ENCODE measurements around the gene ELK4.
"Not testable (repeated sequence)": the region's sequence is repeated elsewhere in the genome, so short reads cannot be mapped to it uniquely, and the experiment has no call there.

Gene ELK4

DNA sequence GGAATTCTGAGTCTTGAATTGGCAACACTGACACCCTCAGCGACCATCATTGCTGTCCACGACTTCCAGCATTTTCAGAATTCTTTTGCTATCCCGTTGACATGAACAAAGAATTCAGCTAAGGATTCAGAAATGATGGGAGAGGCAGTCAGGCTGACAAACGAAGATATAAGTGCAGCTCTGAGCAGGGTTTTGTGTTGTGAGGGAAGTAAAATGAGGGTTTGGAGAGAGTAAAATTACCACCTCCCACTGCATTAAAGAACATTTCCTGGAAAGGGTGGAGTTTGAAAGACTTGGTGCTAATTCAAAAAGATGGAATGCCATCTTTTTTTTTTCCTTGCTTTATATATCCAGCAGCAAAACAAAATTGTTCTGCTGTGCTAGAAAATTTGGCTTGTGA lies 4.9 kb upstream of the ELK4 start:
- Histone ChIP-seq H4K20me1 (ENCODE audit: insufficient read depth, low read length, poor library complexity, severe bottlenecking) (no peaks in the 10 kb centered on the region), H3K4me1 (ENCODE audit: insufficient read depth, low read length, poor library complexity, severe bottlenecking) (peaks cover 8% of the 10 kb centered on the region), H3F3A (ENCODE audit: low read depth) (no peaks in the 10 kb centered on the region), H3K4me3 (ENCODE audit: low read length, poor library complexity, severe bottlenecking) (no peak overlapping the region), H3K9me2 (replicated peaks; ENCODE audit: low read depth, low read length) (no peaks in the 10 kb centered on the region), H3K4me2 (ENCODE audit: low read depth, low read length, poor library complexity, severe bottlenecking) (no peak overlapping the region), H3K9me3 (ENCODE audit: insufficient read depth, low read depth, low read length) (no peaks in the 10 kb centered on the region), H2AFZ (ENCODE audit: low read length) (no peak overlapping the region), H3K36me3 (ENCODE audit: insufficient read depth, low read length) (no peaks in the 10 kb centered on the region), H3K79me2 (ENCODE audit: insufficient read depth, low read length) (0 out of 2 replicates have a peak, but pooled peaks cover 6% of the 10 kb centered on the region), H3K9ac (ENCODE audit: low read depth, low read length, poor library complexity, severe bottlenecking) (no peak overlapping the region), H3K27me3 (ENCODE audit: insufficient read depth, low read length, poor library complexity, severe bottlenecking) (no peaks in the 10 kb centered on the region)
- no peak for TF ChIP-seq EZH2phosphoT487 (IDR thresholded peaks at IDR 0.05; ENCODE audit: borderline replicate concordance)

DNA sequence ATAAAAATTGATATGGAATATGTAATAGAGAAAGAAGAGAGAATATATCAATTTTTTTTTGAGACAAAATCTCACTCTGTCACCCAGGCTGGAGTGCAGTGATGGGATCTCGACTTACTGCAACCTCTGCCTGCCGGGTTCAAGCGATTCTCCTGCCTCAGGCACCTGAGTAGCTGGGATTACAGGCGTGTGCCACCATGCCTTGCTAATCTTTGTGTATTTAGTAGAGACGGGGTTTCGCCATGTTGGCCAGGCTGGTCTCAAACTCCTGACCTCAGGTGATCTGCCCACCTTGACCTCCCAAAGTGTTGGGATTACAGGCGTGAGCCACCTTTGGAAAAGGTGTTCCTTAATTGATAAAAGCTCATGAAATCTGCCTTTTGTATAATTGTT lies 4.3 kb upstream of the ELK4 start:
- H3K36me3 ChIP-seq (ENCODE audit: insufficient read depth, low read length); H3K4me1 ChIP-seq (ENCODE audit: insufficient read depth, low read length, poor library complexity, severe bottlenecking); H2AFZ ChIP-seq (ENCODE audit: low read length); H3F3A ChIP-seq (ENCODE audit: low read depth); H3K9me3 ChIP-seq (ENCODE audit: insufficient read depth, low read depth, low read length); H3K27me3 ChIP-seq (ENCODE audit: insufficient read depth, low read length, poor library complexity, severe bottlenecking); H3K4me2 ChIP-seq (ENCODE audit: low read depth, low read length, poor library complexity, severe bottlenecking); H4K20me1 ChIP-seq (ENCODE audit: insufficient read depth, low read length, poor library complexity, severe bottlenecking); H3K79me2 ChIP-seq (ENCODE audit: insufficient read depth, low read length); H3K9me2 ChIP-seq (replicated peaks; ENCODE audit: low read depth, low read length); H3K9ac ChIP-seq (ENCODE audit: low read depth, low read length, poor library complexity, severe bottlenecking); H3K4me3 ChIP-seq (ENCODE audit: low read length, poor library complexity, severe bottlenecking): not testable (repeated sequence)

DNA sequence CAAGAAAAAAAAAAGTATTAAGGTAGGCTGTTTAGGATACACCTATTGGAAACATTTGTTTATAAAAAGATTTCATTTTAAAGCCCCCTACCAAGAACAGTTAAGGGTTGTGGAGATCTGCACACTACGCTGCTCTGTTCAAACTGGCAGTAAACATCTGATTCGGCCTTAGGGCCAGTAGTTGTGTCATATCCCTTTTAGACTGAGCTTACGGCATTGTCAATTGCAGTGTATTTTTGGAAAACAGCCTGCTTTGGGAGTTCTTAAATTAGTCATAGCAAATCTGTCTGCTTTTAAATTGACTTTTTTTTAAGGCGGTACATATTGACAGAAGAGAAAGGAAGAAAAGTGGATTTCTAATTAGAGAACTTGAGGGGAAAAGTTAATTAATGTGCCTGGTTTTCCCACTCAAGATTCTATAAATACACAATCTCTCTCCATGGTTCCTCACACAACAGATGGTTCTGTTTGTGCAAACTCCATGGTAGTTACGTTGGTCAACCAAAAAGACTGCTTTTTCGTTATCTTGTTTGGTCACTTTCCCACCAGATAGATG lies 1.7 kb upstream of the ELK4 start:
- Histone ChIP-seq H3K79me2 (ENCODE audit: insufficient read depth, low read length) (peaks cover 31% of the 10 kb centered on the region), H3K9ac (ENCODE audit: low read depth, low read length, poor library complexity, severe bottlenecking) (no peak overlapping the region), H3K4me2 (ENCODE audit: low read depth, low read length, poor library complexity, severe bottlenecking) (no peak overlapping the region), H2AFZ (ENCODE audit: low read length) (no peak overlapping the region), H3K36me3 (ENCODE audit: insufficient read depth, low read length) (no peaks in the 10 kb centered on the region), H3K9me2 (replicated peaks; ENCODE audit: low read depth, low read length) (no peaks in the 10 kb centered on the region), H3K27me3 (ENCODE audit: insufficient read depth, low read length, poor library complexity, severe bottlenecking) (no peaks in the 10 kb centered on the region), H3K4me3 (ENCODE audit: low read length, poor library complexity, severe bottlenecking) (no peak overlapping the region), H3F3A (ENCODE audit: low read depth) (peaks cover 3% of the 10 kb centered on the region; the same call in 1 of the 2 replicates), H3K9me3 (ENCODE audit: insufficient read depth, low read depth, low read length) (no peaks in the 10 kb centered on the region), H3K4me1 (ENCODE audit: insufficient read depth, low read length, poor library complexity, severe bottlenecking) (peaks cover 25% of the 10 kb centered on the region), H4K20me1 (ENCODE audit: insufficient read depth, low read length, poor library complexity, severe bottlenecking) (peaks cover 24% of the 10 kb centered on the region)
- no peak for TF ChIP-seq EZH2phosphoT487 (IDR thresholded peaks at IDR 0.05; ENCODE audit: borderline replicate concordance)
- TF ChIP-seq, protein P1, sequence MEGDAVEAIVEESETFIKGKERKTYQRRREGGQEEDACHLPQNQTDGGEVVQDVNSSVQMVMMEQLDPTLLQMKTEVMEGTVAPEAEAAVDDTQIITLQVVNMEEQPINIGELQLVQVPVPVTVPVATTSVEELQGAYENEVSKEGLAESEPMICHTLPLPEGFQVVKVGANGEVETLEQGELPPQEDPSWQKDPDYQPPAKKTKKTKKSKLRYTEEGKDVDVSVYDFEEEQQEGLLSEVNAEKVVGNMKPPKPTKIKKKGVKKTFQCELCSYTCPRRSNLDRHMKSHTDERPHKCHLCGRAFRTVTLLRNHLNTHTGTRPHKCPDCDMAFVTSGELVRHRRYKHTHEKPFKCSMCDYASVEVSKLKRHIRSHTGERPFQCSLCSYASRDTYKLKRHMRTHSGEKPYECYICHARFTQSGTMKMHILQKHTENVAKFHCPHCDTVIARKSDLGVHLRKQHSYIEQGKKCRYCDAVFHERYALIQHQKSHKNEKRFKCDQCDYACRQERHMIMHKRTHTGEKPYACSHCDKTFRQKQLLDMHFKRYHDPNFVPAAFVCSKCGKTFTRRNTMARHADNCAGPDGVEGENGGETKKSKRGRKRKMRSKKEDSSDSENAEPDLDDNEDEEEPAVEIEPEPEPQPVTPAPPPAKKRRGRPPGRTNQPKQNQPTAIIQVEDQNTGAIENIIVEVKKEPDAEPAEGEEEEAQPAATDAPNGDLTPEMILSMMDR (conservative IDR thresholded peaks at IDR 0.05; ENCODE audit: low read length), result no peak

DNA sequence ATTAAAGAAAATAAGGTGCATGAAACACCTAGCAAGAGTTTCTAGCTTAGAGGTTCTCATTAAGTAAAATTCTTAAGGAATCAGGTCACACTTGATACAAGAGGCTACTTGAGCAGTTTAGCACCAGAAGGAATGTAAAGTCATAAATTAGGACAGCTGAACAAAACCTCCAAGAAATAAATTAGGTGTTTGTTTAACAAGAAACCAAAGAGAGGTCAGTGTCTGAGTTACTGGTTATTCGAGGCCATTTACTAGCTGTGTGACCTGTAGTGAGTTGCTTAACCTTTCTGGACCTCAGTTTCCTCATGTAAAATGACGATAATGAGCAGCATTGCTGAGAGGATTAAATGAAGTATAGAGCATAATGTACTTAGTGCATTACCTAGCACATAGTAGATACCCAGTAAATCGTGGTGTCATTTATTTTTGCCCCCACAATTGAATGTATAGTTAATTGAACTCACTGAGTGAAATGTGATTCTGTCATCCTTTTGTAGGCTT lies 908 bp upstream of the ELK4 start:
- Histone ChIP-seq H4K20me1 (ENCODE audit: insufficient read depth, low read length, poor library complexity, severe bottlenecking) (peaks cover 32% of the 10 kb centered on the region), H2AFZ (ENCODE audit: low read length) (peak overlapping the region; percentile 81), H3K9me3 (ENCODE audit: insufficient read depth, low read depth, low read length) (no peaks in the 10 kb centered on the region), H3K9me2 (replicated peaks; ENCODE audit: low read depth, low read length) (no peaks in the 10 kb centered on the region), H3K4me3 (ENCODE audit: low read length, poor library complexity, severe bottlenecking) (peak overlapping the region; percentile 89), H3K4me1 (ENCODE audit: insufficient read depth, low read length, poor library complexity, severe bottlenecking) (peaks cover 32% of the 10 kb centered on the region), H3K4me2 (ENCODE audit: low read depth, low read length, poor library complexity, severe bottlenecking) (peak overlapping the region; percentile 90), H3K9ac (ENCODE audit: low read depth, low read length, poor library complexity, severe bottlenecking) (peak overlapping the region; percentile 84), H3F3A (ENCODE audit: low read depth) (peaks cover 3% of the 10 kb centered on the region; the same call in 1 of the 2 replicates), H3K79me2 (ENCODE audit: insufficient read depth, low read length) (peaks cover 39% of the 10 kb centered on the region), H3K27me3 (ENCODE audit: insufficient read depth, low read length, poor library complexity, severe bottlenecking) (no peaks in the 10 kb centered on the region), H3K36me3 (ENCODE audit: insufficient read depth, low read length) (no peaks in the 10 kb centered on the region)
- TF ChIP-seq, protein P1 (conservative IDR thresholded peaks at IDR 0.05; ENCODE audit: low read length), result no peak
